Raji (cell line): Measurements from ENCODE around the gene SNN.

ENCODE experiments used
- POLR2A ChIP-seq: IDR thresholded peaks from 2 replicates; pipeline ENCODE4 v1.6.1; 2011; ENCODE audit warnings: low read depth, low read length, control low read depth; ENCODE audit not compliant: insufficient read depth

Gene SNN

GRCh38 chr16:11689031-11689840, 21.0 kb downstream of the SNN start:
- no peak for TF ChIP-seq POLR2A

- TF ChIP-seq POLR2A: no peak
These were observed 23.0 kb downstream of the SNN start for GRCh38 chr16:11691235-11691634.

GRCh38 chr16:11691771-11692170, 23.5 kb downstream of the SNN start:
- no peak for TF ChIP-seq POLR2A

- no peak for TF ChIP-seq POLR2A
These were observed 23.9 kb downstream of the SNN start for GRCh38 chr16:11692171-11692570.

GRCh38 chr16:11692651-11693050, 24.4 kb downstream of the SNN start:
- no peak for TF ChIP-seq POLR2A

GRCh38 chr16:11696266-11697012, 28.2 kb downstream of the SNN start:
- no peak for TF ChIP-seq POLR2A

GRCh38 chr16:11697319-11697718, 29.1 kb downstream of the SNN start:
- no peak for TF ChIP-seq POLR2A

- TF ChIP-seq POLR2A: no peak
These were observed 30.0 kb downstream of the SNN start for GRCh38 chr16:11698271-11698689.

- TF ChIP-seq POLR2A: no peak
These were observed 31.1 kb downstream of the SNN start for GRCh38 chr16:11699234-11699894.

- TF ChIP-seq POLR2A: no peak
These were observed 32.2 kb downstream of the SNN start for GRCh38 chr16:11700264-11701029.

- TF ChIP-seq POLR2A: no peak
These were observed 37.2 kb downstream of the SNN start for GRCh38 chr16:11705311-11706025.

GRCh38 chr16:11706180-11706742, 38.0 kb downstream of the SNN start:
- no peak for TF ChIP-seq POLR2A

- no peak for TF ChIP-seq POLR2A
These were observed 39.5 kb downstream of the SNN start for GRCh38 chr16:11707679-11708197.

- TF ChIP-seq POLR2A: no peak
These were observed 40.2 kb downstream of the SNN start for GRCh38 chr16:11708421-11708820.
